Fibroblast of pulmonary artery (primary cell): ENCODE data around the gene TSHZ2.

Experiments
- DNase-seq: peaks from one replicate; pipeline ENCODE4 v3.0.0-alpha.2; 2010; ENCODE audit warnings: low read depth
- H3K4me3 ChIP-seq: replicated peaks from 2 replicates; pipeline ENCODE4 v1.5.1; 2011; ENCODE audit warnings: low read depth, mild to moderate bottlenecking, control low read depth, low read length, moderate library complexity
- CTCF ChIP-seq: IDR thresholded peaks from 2 replicates; pipeline ENCODE4 v1.5.1; 2011; ENCODE audit warnings: mild to moderate bottlenecking, control low read depth, low read length, inconsistent platforms; ENCODE audit errors: missing control alignments

TSHZ2 gene

GRCh38 chr20:53080687-53080962 lies 108.5 kb downstream of the TSHZ2 start:
- DNase-seq = no peak
- no peak for TF ChIP-seq CTCF
- H3K4me3 ChIP-seq = no peak overlapping the region

- no peak for TF ChIP-seq CTCF
- H3K4me3 ChIP-seq = no peak overlapping the region
- DNase-seq = peak; percentile 66
Measured at GRCh38 chr20:53080969-53081871, 109.1 kb downstream of the TSHZ2 start.

- no peak for TF ChIP-seq CTCF
- DNase-seq = no peak
- H3K4me3 ChIP-seq = no peak overlapping the region
Measured at GRCh38 chr20:53081916-53082863, 110.0 kb downstream of the TSHZ2 start.

GRCh38 chr20:53083411-53083810 lies 111.3 kb downstream of the TSHZ2 start:
- no peak overlapping the region for H3K4me3 ChIP-seq
- DNase-seq = no peak
- no peak for TF ChIP-seq CTCF

GRCh38 chr20:53084408-53084997 lies 112.3 kb downstream of the TSHZ2 start:
- no peak overlapping the region for H3K4me3 ChIP-seq
- DNase-seq = no peak
- no peak for TF ChIP-seq CTCF

GRCh38 chr20:53085720-53086119 lies 113.6 kb downstream of the TSHZ2 start:
- DNase-seq = no peak
- TF ChIP-seq CTCF = no peak
- H3K4me3 ChIP-seq = no peak overlapping the region
